SU-DHL-6 (cell line): ENCODE results near the gene HSH2D.

Experiments
- EZH2phosphoT487 ChIP-seq: fragments of 200-600 bp; sonication (generic), shearing (Covaris generic); conservative IDR thresholded peaks from 2 replicates; pipeline ENCODE4 v1.6.1; 2018; ENCODE audit warnings: mild to moderate bottlenecking, antibody characterized with exemption, low read length, moderate library complexity, mixed read lengths
- TF ChIP-seq, protein P1 (sequence below): fragments of 200-600 bp; sonication (generic); IDR thresholded peaks from one replicate; pipeline ENCODE4 v1.5.1; 2017; ENCODE audit warnings: antibody characterized with exemption, mild to moderate bottlenecking, low read length, moderate library complexity; ENCODE audit not compliant: insufficient read depth, poor library complexity, severe bottlenecking

DNA sequence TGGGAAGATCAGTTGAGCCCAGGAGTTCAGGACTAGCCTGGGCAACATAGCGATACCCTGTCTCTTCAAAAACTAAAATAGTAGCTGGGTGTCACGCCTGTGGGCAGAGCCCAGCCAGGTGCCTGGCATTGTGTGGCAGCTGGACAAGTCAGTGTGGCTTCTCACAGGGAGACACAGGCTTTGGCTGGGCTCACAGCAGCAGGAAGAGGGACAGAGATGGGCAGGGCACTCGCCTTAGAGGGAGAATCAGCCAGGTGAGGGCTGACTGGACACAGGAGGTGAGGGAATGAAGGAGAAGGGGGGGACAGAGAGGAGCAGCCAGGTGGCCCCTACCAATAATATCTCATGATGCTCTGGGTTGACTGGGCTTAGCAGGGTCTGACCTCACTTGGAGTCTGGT is 45.0 kb downstream of the HSH2D start:
- TF ChIP-seq, protein P1, sequence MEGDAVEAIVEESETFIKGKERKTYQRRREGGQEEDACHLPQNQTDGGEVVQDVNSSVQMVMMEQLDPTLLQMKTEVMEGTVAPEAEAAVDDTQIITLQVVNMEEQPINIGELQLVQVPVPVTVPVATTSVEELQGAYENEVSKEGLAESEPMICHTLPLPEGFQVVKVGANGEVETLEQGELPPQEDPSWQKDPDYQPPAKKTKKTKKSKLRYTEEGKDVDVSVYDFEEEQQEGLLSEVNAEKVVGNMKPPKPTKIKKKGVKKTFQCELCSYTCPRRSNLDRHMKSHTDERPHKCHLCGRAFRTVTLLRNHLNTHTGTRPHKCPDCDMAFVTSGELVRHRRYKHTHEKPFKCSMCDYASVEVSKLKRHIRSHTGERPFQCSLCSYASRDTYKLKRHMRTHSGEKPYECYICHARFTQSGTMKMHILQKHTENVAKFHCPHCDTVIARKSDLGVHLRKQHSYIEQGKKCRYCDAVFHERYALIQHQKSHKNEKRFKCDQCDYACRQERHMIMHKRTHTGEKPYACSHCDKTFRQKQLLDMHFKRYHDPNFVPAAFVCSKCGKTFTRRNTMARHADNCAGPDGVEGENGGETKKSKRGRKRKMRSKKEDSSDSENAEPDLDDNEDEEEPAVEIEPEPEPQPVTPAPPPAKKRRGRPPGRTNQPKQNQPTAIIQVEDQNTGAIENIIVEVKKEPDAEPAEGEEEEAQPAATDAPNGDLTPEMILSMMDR: no peak
- no peak for TF ChIP-seq EZH2phosphoT487
